ENCODE results near the gene TGOLN2. TPM values are rescaled to one million over a fixed set of nuclear protein-coding genes. Genes with fewer than 3 reads are reported as not detected.

TGOLN2 gene
- total and polyA plus RNA-seq, 2 experiments from 2014 or later, result 51.1 to 66.5 TPM

- no peak overlapping the region for H2AFZ ChIP-seq
- no peak for DNase-seq (ENCODE audit: low spot score)
- H3K27me3 ChIP-seq, result no peaks in the 10 kb centered on the region
- no peaks in the 10 kb centered on the region for H3K36me3 ChIP-seq (replicated peaks; ENCODE audit: insufficient read depth, low read depth)
- 88% methylated on average over 10 of the region's 10 CpGs for WGBS (ENCODE audit: low lambda C conversion rate, missing lambda C conversion rate)
- H3K9me2 ChIP-seq (replicated peaks; ENCODE audit: insufficient read depth), result no peaks in the 10 kb centered on the region
- peaks cover 10% of the 10 kb centered on the region for H3K79me2 ChIP-seq
- TF ChIP-seq EZH2 (IDR thresholded peaks at IDR 0.05; ENCODE audit: borderline replicate concordance) (no peak), CTCF (IDR thresholded peaks at IDR 0.05; ENCODE audit: poor library complexity) (no peak), EZH2phosphoT487 (IDR thresholded peaks at IDR 0.05; ENCODE audit: low read depth, severe bottlenecking, unreplicated experiment) (no peak)
- no peak overlapping the region for H3K4me2 ChIP-seq
- peaks cover 5% of the 10 kb centered on the region for H4K20me1 ChIP-seq (ENCODE audit: insufficient read depth, poor library complexity, severe bottlenecking)
- no peak overlapping the region for H3K4me3 ChIP-seq
- no peak overlapping the region for H3K27ac ChIP-seq
- H3K9me3 ChIP-seq (ENCODE audit: low read depth), result no peaks in the 10 kb centered on the region
- H3K4me1 ChIP-seq (ENCODE audit: insufficient read depth), result peaks cover 4% of the 10 kb centered on the region
Observed at GRCh38 chr2:85314884-85315242, 12.9 kb downstream of the TGOLN2 start.

DNA sequence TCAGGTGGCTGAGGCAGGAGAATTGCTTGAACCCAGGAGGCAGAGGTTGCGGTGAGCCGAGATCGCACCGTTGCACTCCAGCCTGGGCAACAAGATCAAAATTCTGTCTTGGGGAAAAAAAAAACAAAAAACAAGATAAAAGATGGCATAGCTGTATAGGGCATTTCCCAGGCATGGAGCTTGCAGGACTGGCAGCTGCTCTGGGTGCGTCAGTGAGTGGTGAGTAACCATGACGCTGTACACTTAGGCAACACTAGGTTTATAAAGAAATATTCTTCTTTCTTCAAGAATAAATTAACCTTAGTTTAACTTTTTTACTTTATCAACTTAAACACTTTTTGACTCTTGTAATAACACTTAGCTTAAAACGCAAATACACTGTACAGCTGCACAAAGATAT lies 15.4 kb downstream of the TGOLN2 start:
- Histone ChIP-seq H2AFZ (no peak overlapping the region), H3K27ac (no peak overlapping the region), H3K4me3 (no peak overlapping the region), H3K9me3 (ENCODE audit: low read depth) (no peaks in the 10 kb centered on the region), H4K20me1 (ENCODE audit: insufficient read depth, poor library complexity, severe bottlenecking) (no peaks in the 10 kb centered on the region), H3K27me3 (no peaks in the 10 kb centered on the region), H3K36me3 (replicated peaks; ENCODE audit: insufficient read depth, low read depth) (no peaks in the 10 kb centered on the region), H3K4me2 (no peak overlapping the region), H3K79me2 (no peaks in the 10 kb centered on the region), H3K9me2 (replicated peaks; ENCODE audit: insufficient read depth) (no peaks in the 10 kb centered on the region), H3K4me1 (ENCODE audit: insufficient read depth) (no peaks in the 10 kb centered on the region)
- no peak for DNase-seq (ENCODE audit: low spot score)
- 87% methylated on average over 7 of the region's 7 CpGs for WGBS (ENCODE audit: low lambda C conversion rate, missing lambda C conversion rate)
- TF ChIP-seq CTCF (IDR thresholded peaks at IDR 0.05; ENCODE audit: poor library complexity) (no peak), EZH2phosphoT487 (IDR thresholded peaks at IDR 0.05; ENCODE audit: low read depth, severe bottlenecking, unreplicated experiment) (no peak), EZH2 (IDR thresholded peaks at IDR 0.05; ENCODE audit: borderline replicate concordance) (no peak)

DNA sequence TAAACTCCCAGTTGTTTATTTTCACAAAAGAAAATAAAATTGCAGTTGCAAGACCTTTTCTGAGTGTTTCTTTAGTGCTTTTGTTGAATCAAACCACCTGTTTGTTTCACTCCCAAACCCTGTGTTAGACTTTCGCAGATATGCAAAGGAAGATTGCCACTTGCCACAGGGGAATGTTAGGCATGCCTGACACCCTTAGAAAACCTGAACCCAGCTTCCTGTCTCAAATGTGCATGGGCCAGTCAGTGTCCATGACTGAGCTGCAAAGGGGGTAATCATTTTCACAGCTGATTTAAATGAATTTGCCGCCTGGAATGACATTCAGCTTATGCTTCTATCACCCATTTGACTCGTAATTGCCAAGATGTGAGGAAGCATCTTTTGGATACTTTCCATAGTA lies 17.5 kb downstream of the TGOLN2 start:
- H3K4me1 ChIP-seq (ENCODE audit: insufficient read depth), result no peaks in the 10 kb centered on the region
- H3K9me3 ChIP-seq (ENCODE audit: low read depth), result no peaks in the 10 kb centered on the region
- no peak overlapping the region for H3K4me2 ChIP-seq
- DNase-seq (ENCODE audit: low spot score), result no peak
- no peaks in the 10 kb centered on the region for H4K20me1 ChIP-seq (ENCODE audit: insufficient read depth, poor library complexity, severe bottlenecking)
- H3K36me3 ChIP-seq (replicated peaks; ENCODE audit: insufficient read depth, low read depth), result no peaks in the 10 kb centered on the region
- H3K79me2 ChIP-seq, result no peaks in the 10 kb centered on the region
- no peak for TF ChIP-seq EZH2 (IDR thresholded peaks at IDR 0.05; ENCODE audit: borderline replicate concordance)
- TF ChIP-seq EZH2phosphoT487 (IDR thresholded peaks at IDR 0.05; ENCODE audit: low read depth, severe bottlenecking, unreplicated experiment), result no peak
- no peak for TF ChIP-seq CTCF (IDR thresholded peaks at IDR 0.05; ENCODE audit: poor library complexity)
- no peak overlapping the region for H3K27ac ChIP-seq
- H3K9me2 ChIP-seq (replicated peaks; ENCODE audit: insufficient read depth), result no peaks in the 10 kb centered on the region
- 94% methylated on average over 3 of the region's 3 CpGs for WGBS (ENCODE audit: low lambda C conversion rate, missing lambda C conversion rate)
- H3K27me3 ChIP-seq, result no peaks in the 10 kb centered on the region
- no peak overlapping the region for H3K4me3 ChIP-seq
- no peak overlapping the region for H2AFZ ChIP-seq

Measured in hepatocyte (in vitro differentiated cells).